HepG2 (cell line): ENCODE measurements around the gene SHQ1.

ENCODE experiments used
- AGO1 ChIP-seq: fragments of 200-400 bp; formaldehyde crosslinking; IDR thresholded peaks from 2 replicates; pipeline ENCODE4 v1.6.1; 2017; ENCODE audit warnings: mild to moderate bottlenecking, low read depth, low read length, moderate library complexity; ENCODE audit not compliant: poor library complexity, severe bottlenecking
- CTCF ChIP-seq: sonication (generic); formaldehyde crosslinking; IDR thresholded peaks from 2 replicates; pipeline ENCODE4 v1.5.0; 2020; ENCODE audit warnings: mild to moderate bottlenecking, missing genetic modification reagents, moderate library complexity
- EED ChIP-seq: sonication (generic); formaldehyde crosslinking; IDR thresholded peaks from 2 replicates; pipeline ENCODE4 v1.5.0; 2020; ENCODE audit warnings: mild to moderate bottlenecking, missing genetic modification reagents
- MBNL3 ChIP-seq: fragments of 250-450 bp; sonication (Bioruptor Pico); conservative IDR thresholded peaks from 2 replicates; pipeline ENCODE4 v1.8.0; 2022; ENCODE audit warnings: mild to moderate bottlenecking, inconsistent platforms
- MEIS1 ChIP-seq: sonication (generic); formaldehyde crosslinking; IDR thresholded peaks from 2 replicates; pipeline ENCODE4 v1.9.0; 2021; ENCODE audit warnings: mild to moderate bottlenecking, missing genetic modification reagents, moderate library complexity, borderline replicate concordance
- RFXAP ChIP-seq: sonication (generic); formaldehyde crosslinking; IDR thresholded peaks from 2 replicates; pipeline ENCODE4 v1.4.0; 2020; ENCODE audit warnings: missing genetic modification reagents, borderline replicate concordance
- SALL2 ChIP-seq: sonication (generic); formaldehyde crosslinking; IDR thresholded peaks from 2 replicates; pipeline ENCODE4 v1.8.1; 2023; ENCODE audit warnings: mild to moderate bottlenecking, missing genetic modification reagents, inconsistent platforms
- USF2 ChIP-seq, 2 experiments: sonication (generic) in 1 of 2; formaldehyde crosslinking in 1 of 2; IDR thresholded peaks; 2 replicates each; pipeline versions ENCODE4 v1.5.1 to v1.6.1; 2011 to 2020; ENCODE audit warnings: borderline replicate concordance in 1 of 2, low read depth in 1 of 2, low read length in 1 of 2, mild to moderate bottlenecking in 1 of 2, missing genetic modification reagents in 1 of 2, moderate library complexity in 1 of 2
- XRCC5 ChIP-seq: fragments of 200-400 bp; formaldehyde crosslinking; optimal IDR thresholded peaks from 2 replicates; pipeline ENCODE3; 2017; ENCODE audit warnings: mild to moderate bottlenecking, low read length
- ZNF282 ChIP-seq: fragments of 450-650 bp; IDR thresholded peaks from 2 replicates; pipeline ENCODE4 v1.6.1; 2018; ENCODE audit not compliant: partially characterized antibody
- ZNF776 ChIP-seq: sonication (generic); formaldehyde crosslinking; IDR thresholded peaks from 2 replicates; pipeline ENCODE4 v1.4.0; 2020; ENCODE audit warnings: mild to moderate bottlenecking, missing genetic modification reagents

GRCh38 chr3:72768006-72768441, 80.2 kb downstream of the SHQ1 start:
- TF ChIP-seq RFXAP (CRISPR knock-in tag) (no peak), AGO1 (no peak), SALL2 (CRISPR knock-in tag) (no peak), XRCC5 (no peak), MEIS1 (CRISPR knock-in tag) (no peak), CTCF (CRISPR knock-in tag) (no peak), ZNF282 (no peak), ZNF776 (CRISPR knock-in tag) (no peak), USF2 (IDR thresholded peaks at IDR 0.05; ENCODE audit: low read depth, low read length) (no peak), USF2 (CRISPR knock-in tag; IDR thresholded peaks at IDR 0.05; ENCODE audit: borderline replicate concordance) (no peak), EED (CRISPR knock-in tag) (no peak), MBNL3 (CRISPR knock-in tag) (no peak)
